ENCODE measurements around the gene RAPGEFL1. TPM values are rescaled to one million over a fixed set of nuclear protein-coding genes. Genes with fewer than 3 reads are reported as not detected.
"Not testable (repeated sequence)": the region's sequence is repeated elsewhere in the genome, so short reads cannot be mapped to it uniquely, and the experiment has no call there.

Gene RAPGEFL1
- total and polyA plus RNA-seq, 2 experiments from 2014 or later, result 10.6 to 12.2 TPM

- no peak for TF ChIP-seq CTCF (IDR thresholded peaks at IDR 0.05; ENCODE audit: low read depth, low read length)
- H3K36me3 ChIP-seq, result no peaks in the 10 kb centered on the region
- H3K27me3 ChIP-seq, result no peaks in the 10 kb centered on the region
- no peak for DNase-seq (ENCODE audit: low read depth in 1 of 2, low spot score in 1 of 2)
- no peaks in the 10 kb centered on the region for H3K9me3 ChIP-seq (ENCODE audit: low read depth)
- H3K4me3 ChIP-seq, result peak overlapping the region; percentile 35
- H3K27ac ChIP-seq, result peak overlapping the region; percentile 91
- no peaks in the 10 kb centered on the region for H3K4me1 ChIP-seq (ENCODE audit: low read depth)
Observed at GRCh38 chr17:40218006-40218739, 40.9 kb downstream of the RAPGEFL1 start.

- no peaks in the 10 kb centered on the region for H3K36me3 ChIP-seq
Observed at GRCh38 chr17:40218740-40219593, 41.7 kb downstream of the RAPGEFL1 start, which contains the start of gene WIPF2. WIPF2 (plus strand) TSS chr17:40219304; CDS start chr17:40256460, 37,156 bp downstream.

GRCh38 chr17:40219594-40220338 lies 42.5 kb downstream of the RAPGEFL1 start:
- DNase-seq (ENCODE audit: low read depth in 1 of 2, low spot score in 1 of 2), result peak; percentile 58 to 71
- H3K4me3 ChIP-seq, result peak overlapping the region; percentile 35
- no peaks in the 10 kb centered on the region for H3K4me1 ChIP-seq (ENCODE audit: low read depth)
- H3K27ac ChIP-seq, result peak overlapping the region; percentile 91
- H3K27me3 ChIP-seq, result no peaks in the 10 kb centered on the region
- H3K36me3 ChIP-seq, result no peaks in the 10 kb centered on the region
- TF ChIP-seq CTCF (IDR thresholded peaks at IDR 0.05; ENCODE audit: low read depth, low read length), result no peak
- no peaks in the 10 kb centered on the region for H3K9me3 ChIP-seq (ENCODE audit: low read depth)

More at GRCh38 chr17:40218740-40219593, 41.7 kb downstream of the RAPGEFL1 start, which contains the start of gene WIPF2:
- Histone ChIP-seq H3K27me3 (no peaks in the 10 kb centered on the region), H3K27ac (peak within 1 kb of the TSS; percentile 91), H3K4me3 (peak within 1 kb of the TSS; percentile 35), H3K4me1 (ENCODE audit: low read depth) (no peaks in the 10 kb centered on the region), H3K9me3 (ENCODE audit: low read depth) (no peaks in the 10 kb centered on the region)
- DNase-seq (ENCODE audit: low read depth in 1 of 2, low spot score in 1 of 2), result peak; percentile 97 to 98
- TF ChIP-seq CTCF (IDR thresholded peaks at IDR 0.05; ENCODE audit: low read depth, low read length), result peak; percentile 76

GRCh38 chr17:40224718-40225550 lies 47.7 kb downstream of the RAPGEFL1 start:
- no peaks in the 10 kb centered on the region for H3K9me3 ChIP-seq (ENCODE audit: low read depth)
- H3K4me1 ChIP-seq (ENCODE audit: low read depth), result no peaks in the 10 kb centered on the region
- TF ChIP-seq CTCF (IDR thresholded peaks at IDR 0.05; ENCODE audit: low read depth, low read length), result no peak
- DNase-seq (ENCODE audit: low read depth in 1 of 2, low spot score in 1 of 2), result peak in 1 of 2 donors; percentile 83
- peaks cover 3% of the 10 kb centered on the region for H3K36me3 ChIP-seq
- H3K27ac ChIP-seq, result no peak overlapping the region
- H3K4me3 ChIP-seq, result no peak overlapping the region
- H3K27me3 ChIP-seq, result no peaks in the 10 kb centered on the region

GRCh38 chr17:40229146-40229545 lies 51.9 kb downstream of the RAPGEFL1 start:
- not testable (repeated sequence) for H3K4me3 ChIP-seq; H3K9me3 ChIP-seq (ENCODE audit: low read depth); H3K27me3 ChIP-seq; DNase-seq (ENCODE audit: low read depth in 1 of 2, low spot score in 1 of 2); H3K4me1 ChIP-seq (ENCODE audit: low read depth); H3K36me3 ChIP-seq; H3K27ac ChIP-seq

All from cardiac muscle cell (in vitro differentiated cells and primary cell).